ENCODE data around the gene KDM2B.

DNA sequence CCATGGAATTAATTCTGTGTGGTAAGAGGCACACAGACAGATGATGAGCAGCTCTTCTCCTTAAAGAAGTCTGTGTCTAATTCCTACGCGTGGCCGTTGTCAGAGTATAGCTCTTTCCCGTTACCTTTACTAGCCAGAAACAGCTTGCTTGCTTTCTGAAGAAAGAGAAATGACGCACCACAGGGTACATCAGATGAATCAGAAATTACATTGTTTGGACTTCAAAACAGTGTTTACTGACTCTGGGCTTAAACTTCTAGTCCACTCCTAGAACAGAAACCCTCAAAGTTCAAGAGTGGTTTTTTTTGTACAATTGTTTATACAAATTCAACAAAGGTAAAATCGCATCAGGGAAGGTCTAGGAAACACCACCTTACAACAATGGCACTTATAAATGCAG is 151.9 kb downstream of the KDM2B start:
- TF ChIP-seq, protein P1, sequence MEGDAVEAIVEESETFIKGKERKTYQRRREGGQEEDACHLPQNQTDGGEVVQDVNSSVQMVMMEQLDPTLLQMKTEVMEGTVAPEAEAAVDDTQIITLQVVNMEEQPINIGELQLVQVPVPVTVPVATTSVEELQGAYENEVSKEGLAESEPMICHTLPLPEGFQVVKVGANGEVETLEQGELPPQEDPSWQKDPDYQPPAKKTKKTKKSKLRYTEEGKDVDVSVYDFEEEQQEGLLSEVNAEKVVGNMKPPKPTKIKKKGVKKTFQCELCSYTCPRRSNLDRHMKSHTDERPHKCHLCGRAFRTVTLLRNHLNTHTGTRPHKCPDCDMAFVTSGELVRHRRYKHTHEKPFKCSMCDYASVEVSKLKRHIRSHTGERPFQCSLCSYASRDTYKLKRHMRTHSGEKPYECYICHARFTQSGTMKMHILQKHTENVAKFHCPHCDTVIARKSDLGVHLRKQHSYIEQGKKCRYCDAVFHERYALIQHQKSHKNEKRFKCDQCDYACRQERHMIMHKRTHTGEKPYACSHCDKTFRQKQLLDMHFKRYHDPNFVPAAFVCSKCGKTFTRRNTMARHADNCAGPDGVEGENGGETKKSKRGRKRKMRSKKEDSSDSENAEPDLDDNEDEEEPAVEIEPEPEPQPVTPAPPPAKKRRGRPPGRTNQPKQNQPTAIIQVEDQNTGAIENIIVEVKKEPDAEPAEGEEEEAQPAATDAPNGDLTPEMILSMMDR (IDR thresholded peaks at IDR 0.05; ENCODE audit: low read length): no peak
- no peak for TF ChIP-seq EZH2 (IDR thresholded peaks at IDR 0.05; ENCODE audit: borderline replicate concordance, low read length)
